Neural progenitor cell (in vitro differentiated cells): ENCODE measurements around the gene FAM221B. TPM values are rescaled to one million over a fixed set of nuclear protein-coding genes. Genes with fewer than 3 reads are reported as not detected.

Experiments
- DNase-seq: peaks from one replicate; pipeline ENCODE4 v3.0.0-alpha.2; 2016; ENCODE audit warnings: low spot score
- H2AFZ ChIP-seq: fragments of 200-600 bp; sonication (generic); replicated peaks from 2 replicates; pipeline ENCODE4 v1.6.1; 2016; ENCODE audit warnings: antibody characterized with exemption
- H3F3A ChIP-seq: fragments of 200-600 bp; sonication (generic); 2 replicates; pipeline ENCODE4 v1.6.1; 2016; ENCODE audit warnings: antibody characterized with exemption, low read depth
- H3K27ac ChIP-seq: fragments of 200-600 bp; sonication (generic); 2 replicates; pipeline ENCODE4 v1.5.1; 2016; ENCODE audit warnings: mild to moderate bottlenecking
- H3K27me3 ChIP-seq: fragments of 200-600 bp; sonication (generic); 2 replicates; pipeline ENCODE4 v1.6.1; 2016; ENCODE audit warnings: mild to moderate bottlenecking, moderate library complexity
- H3K36me3 ChIP-seq: fragments of 200-600 bp; sonication (generic); 2 replicates; pipeline ENCODE4 v1.5.1; 2016
- H3K4me1 ChIP-seq: fragments of 200-600 bp; sonication (generic); 2 replicates; pipeline ENCODE4 v1.6.1; 2016; ENCODE audit warnings: mixed run types
- H3K4me2 ChIP-seq: fragments of 200-600 bp; sonication (generic); 2 replicates; pipeline ENCODE4 v1.6.1; 2016
- H3K4me3 ChIP-seq: fragments of 200-600 bp; sonication (generic); 2 replicates; pipeline ENCODE4 v1.5.1; 2016
- H3K79me2 ChIP-seq: fragments of 200-600 bp; sonication (generic); 2 replicates; pipeline ENCODE4 v1.6.1; 2016; ENCODE audit warnings: low read depth
- H3K9ac ChIP-seq: fragments of 200-600 bp; sonication (generic); 2 replicates; pipeline ENCODE4 v1.6.1; 2016
- H3K9me3 ChIP-seq: fragments of 200-600 bp; sonication (generic); 2 replicates; pipeline ENCODE4 v1.5.1; 2016; ENCODE audit warnings: low read depth
- H4K20me1 ChIP-seq: fragments of 200-600 bp; sonication (generic); 2 replicates; pipeline ENCODE4 v1.6.1; 2016; ENCODE audit warnings: low read depth
- H3K27ac Mint-ChIP-seq: 3 replicates; pipeline ENCODE4 v1.8.0; 2021; ENCODE audit warnings: mixed read lengths
- H3K27me3 Mint-ChIP-seq: 2 replicates; pipeline ENCODE4 v1.8.0; 2022; ENCODE audit warnings: low read depth, mild to moderate bottlenecking, inconsistent platforms, moderate library complexity, mixed read lengths; ENCODE audit not compliant: insufficient read depth
- H3K36me3 Mint-ChIP-seq: 3 replicates; pipeline ENCODE4 v1.8.0; 2021; ENCODE audit warnings: mixed read lengths
- H3K4me1 Mint-ChIP-seq: 3 replicates; pipeline ENCODE4 v1.8.0; 2021; ENCODE audit warnings: mixed read lengths
- H3K4me3 Mint-ChIP-seq: 3 replicates; pipeline ENCODE4 v1.8.0; 2021; ENCODE audit warnings: mild to moderate bottlenecking, moderate library complexity, mixed read lengths
- H3K9me3 Mint-ChIP-seq: 3 replicates; pipeline ENCODE4 v1.8.0; 2020; ENCODE audit warnings: mixed read lengths
- EZH2 ChIP-seq: fragments of 200-600 bp; sonication (generic); IDR thresholded peaks from 2 replicates; pipeline ENCODE4 v1.6.1; 2017; ENCODE audit warnings: antibody characterized with exemption, mild to moderate bottlenecking, moderate library complexity
- EZH2phosphoT487 ChIP-seq: fragments of 200-600 bp; sonication (generic); IDR thresholded peaks from 2 replicates; pipeline ENCODE4 v1.6.1; 2017; ENCODE audit warnings: antibody characterized with exemption
- total RNA-seq: library from RNA; depleted of rRNA; stranded (reverse); fragments of >200 nt; gene quantifications from 2 replicates; pipeline ENCODE4 v1.2.3, GENCODE V29; 2015; ENCODE audit warnings: low replicate concordance
- TF ChIP-seq, protein P1 (sequence below): fragments of 200-600 bp; sonication (generic); IDR thresholded peaks from 2 replicates; pipeline ENCODE4 v1.5.1; 2017; ENCODE audit warnings: antibody characterized with exemption, mild to moderate bottlenecking

FAM221B gene
- total RNA-seq, 1 donor from 2014 or later: not detected

DNA sequence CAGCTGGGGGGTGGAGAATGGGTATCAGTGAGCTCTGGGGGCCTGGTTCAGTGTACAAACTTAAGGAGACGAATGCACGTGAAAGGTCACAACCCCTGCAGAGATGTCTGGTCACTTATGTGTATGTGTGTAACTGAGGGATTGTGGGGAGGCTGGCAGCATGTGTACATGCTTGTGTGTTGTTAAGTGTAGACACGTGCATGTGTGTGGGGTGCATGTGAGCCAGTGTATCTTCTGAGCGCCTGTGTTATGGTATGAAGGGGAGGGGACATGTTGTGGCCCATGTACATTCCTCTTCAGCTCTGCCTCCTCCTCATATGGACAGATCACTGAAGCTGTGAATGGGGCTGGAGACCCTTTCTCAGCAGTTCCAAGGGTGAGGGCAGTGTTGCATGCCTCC is 2.5 kb upstream of the FAM221B start:
- no peaks in the 10 kb centered on the region for H3K79me2 ChIP-seq
- Mint-ChIP-seq H3K36me3 (peaks cover 4% of the 10 kb centered on the region), H3K4me1 (peaks cover 51% of the 10 kb centered on the region), H3K27ac (peak overlapping the region; percentile 61), H3K4me3 (peak overlapping the region; percentile 93), H3K27me3 (peaks cover 5% of the 10 kb centered on the region), H3K9me3 (no peaks in the 10 kb centered on the region)
- peaks cover 3% of the 10 kb centered on the region for H4K20me1 ChIP-seq
- H3K4me1 ChIP-seq: peaks cover 11% of the 10 kb centered on the region
- no peaks in the 10 kb centered on the region for H3K27me3 ChIP-seq
- TF ChIP-seq, protein P1, sequence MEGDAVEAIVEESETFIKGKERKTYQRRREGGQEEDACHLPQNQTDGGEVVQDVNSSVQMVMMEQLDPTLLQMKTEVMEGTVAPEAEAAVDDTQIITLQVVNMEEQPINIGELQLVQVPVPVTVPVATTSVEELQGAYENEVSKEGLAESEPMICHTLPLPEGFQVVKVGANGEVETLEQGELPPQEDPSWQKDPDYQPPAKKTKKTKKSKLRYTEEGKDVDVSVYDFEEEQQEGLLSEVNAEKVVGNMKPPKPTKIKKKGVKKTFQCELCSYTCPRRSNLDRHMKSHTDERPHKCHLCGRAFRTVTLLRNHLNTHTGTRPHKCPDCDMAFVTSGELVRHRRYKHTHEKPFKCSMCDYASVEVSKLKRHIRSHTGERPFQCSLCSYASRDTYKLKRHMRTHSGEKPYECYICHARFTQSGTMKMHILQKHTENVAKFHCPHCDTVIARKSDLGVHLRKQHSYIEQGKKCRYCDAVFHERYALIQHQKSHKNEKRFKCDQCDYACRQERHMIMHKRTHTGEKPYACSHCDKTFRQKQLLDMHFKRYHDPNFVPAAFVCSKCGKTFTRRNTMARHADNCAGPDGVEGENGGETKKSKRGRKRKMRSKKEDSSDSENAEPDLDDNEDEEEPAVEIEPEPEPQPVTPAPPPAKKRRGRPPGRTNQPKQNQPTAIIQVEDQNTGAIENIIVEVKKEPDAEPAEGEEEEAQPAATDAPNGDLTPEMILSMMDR: no peak
- no peak for TF ChIP-seq EZH2
- TF ChIP-seq EZH2phosphoT487: no peak
- DNase-seq: no peak
- peaks cover 11% of the 10 kb centered on the region for H3F3A ChIP-seq
- H3K4me3 ChIP-seq: no peak overlapping the region
- H3K4me2 ChIP-seq: no peak overlapping the region
- no peak overlapping the region for H2AFZ ChIP-seq
- no peaks in the 10 kb centered on the region for H3K9me3 ChIP-seq
- H3K9ac ChIP-seq: no peak overlapping the region
- no peaks in the 10 kb centered on the region for H3K36me3 ChIP-seq
- H3K27ac ChIP-seq: no peak overlapping the region

DNA sequence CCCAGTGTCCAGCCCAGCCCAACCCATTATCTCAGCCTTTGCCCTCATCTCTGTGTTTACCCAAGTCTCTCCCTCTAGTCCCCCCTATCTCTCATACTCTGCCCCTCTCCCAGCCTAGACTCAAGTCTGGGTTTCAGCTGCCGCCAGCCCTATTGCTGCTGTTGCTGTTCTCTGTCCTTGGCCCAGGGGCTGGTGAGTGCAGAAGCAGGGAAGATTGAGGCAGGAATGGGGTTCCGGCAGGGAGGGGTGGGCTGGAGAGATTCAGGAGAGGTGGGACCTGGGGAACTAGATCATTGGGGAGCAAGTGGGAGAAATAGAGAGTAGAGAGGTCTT is 1.2 kb upstream of the FAM221B start:
- no peaks in the 10 kb centered on the region for H3K79me2 ChIP-seq
- H3K36me3 ChIP-seq: no peaks in the 10 kb centered on the region
- Mint-ChIP-seq H3K4me3 (peak overlapping the region; percentile 93), H3K27me3 (peaks cover 5% of the 10 kb centered on the region), H3K36me3 (peaks cover 4% of the 10 kb centered on the region), H3K4me1 (peaks cover 52% of the 10 kb centered on the region), H3K27ac (peak overlapping the region; percentile 90), H3K9me3 (no peaks in the 10 kb centered on the region)
- no peak overlapping the region for H3K27ac ChIP-seq
- H4K20me1 ChIP-seq: peaks cover 3% of the 10 kb centered on the region
- peak overlapping the region; percentile 87 for H3K4me2 ChIP-seq
- H3F3A ChIP-seq: peaks cover 11% of the 10 kb centered on the region
- H3K9ac ChIP-seq: peak overlapping the region; percentile 53
- TF ChIP-seq EZH2 (no peak), EZH2phosphoT487 (no peak)
- TF ChIP-seq, protein P1: no peak
- DNase-seq: no peak
- H3K9me3 ChIP-seq: no peaks in the 10 kb centered on the region
- H3K4me3 ChIP-seq: peak overlapping the region; percentile 86
- H3K4me1 ChIP-seq: peaks cover 11% of the 10 kb centered on the region
- peak overlapping the region; percentile 80 for H2AFZ ChIP-seq
- H3K27me3 ChIP-seq: no peaks in the 10 kb centered on the region

DNA sequence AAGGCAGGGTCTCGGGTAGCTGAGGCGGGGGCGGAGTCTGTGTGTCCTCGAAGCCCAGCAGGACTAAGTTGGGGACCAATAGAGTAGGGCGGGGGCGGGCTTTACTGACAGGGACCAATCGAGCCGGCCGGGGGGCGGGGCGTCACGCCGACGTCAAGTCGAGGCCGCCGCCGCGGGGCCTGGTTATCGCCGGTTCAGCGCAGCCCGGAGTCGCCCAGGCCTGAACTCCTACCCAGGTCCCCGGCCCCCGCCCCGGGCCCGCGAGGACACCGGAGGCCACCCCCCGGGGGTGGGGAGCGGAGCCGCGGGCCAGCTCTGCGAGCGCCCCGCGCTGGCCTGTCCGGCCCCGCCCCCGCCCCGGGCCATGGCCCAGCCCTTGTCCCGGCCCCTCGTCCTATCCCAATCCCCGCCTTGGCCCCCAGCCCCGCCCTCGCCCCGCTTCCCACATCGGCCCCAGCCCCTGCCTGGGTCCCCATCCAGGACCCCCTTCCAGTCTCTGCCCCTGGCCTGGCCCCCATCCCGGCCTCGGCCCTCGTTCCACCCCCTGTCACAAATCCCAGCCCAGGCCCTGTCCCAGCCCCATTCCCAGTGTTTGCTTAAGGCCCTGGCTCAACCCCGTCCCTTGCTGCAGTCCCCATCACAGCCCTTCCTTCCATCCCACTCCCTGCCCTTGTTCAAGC is 692 bp upstream of the FAM221B start, which contains the start of gene TMEM8B:
Gene TMEM8B (plus strand): TSS at position 145 of the 680 bp plus-strand sequence. CDS start 220 bp downstream, at position 365.
- Histone ChIP-seq H3K27me3 (no peaks in the 10 kb centered on the region), H4K20me1 (peaks cover 3% of the 10 kb centered on the region), H3K79me2 (no peaks in the 10 kb centered on the region), H3K27ac (no peak within 1 kb of the TSS), H3F3A (peaks cover 11% of the 10 kb centered on the region), H3K9ac (peak within 1 kb of the TSS; percentile 53), H3K4me1 (peaks cover 11% of the 10 kb centered on the region), H3K4me3 (peak within 1 kb of the TSS; percentile 86), H3K36me3 (no peaks in the 10 kb centered on the region), H3K9me3 (no peaks in the 10 kb centered on the region), H3K4me2 (peak within 1 kb of the TSS; percentile 87), H2AFZ (peak within 1 kb of the TSS; percentile 96)
- no peaks in the 10 kb centered on the region for H3K36me3 Mint-ChIP-seq
- peak; percentile 99 for DNase-seq
- H3K4me3 Mint-ChIP-seq: peak within 1 kb of the TSS; percentile 93
- peak within 1 kb of the TSS; percentile 97 for H3K27ac Mint-ChIP-seq
- H3K4me1 Mint-ChIP-seq: peaks cover 48% of the 10 kb centered on the region
- TF ChIP-seq EZH2 (no peak), EZH2phosphoT487 (no peak)
- TF ChIP-seq, protein P1: no peak
- H3K9me3 Mint-ChIP-seq: no peaks in the 10 kb centered on the region
- H3K27me3 Mint-ChIP-seq: peaks cover 5% of the 10 kb centered on the region
